NT2/D1 (cell line): ENCODE measurements around the gene MYLK2.

ENCODE experiments used
- YY1 ChIP-seq: IDR thresholded peaks from 2 replicates; pipeline ENCODE4 v1.6.1; 2011; ENCODE audit not compliant: insufficient read length, insufficient read depth
- ZNF274 ChIP-seq: IDR thresholded peaks from 2 replicates; pipeline ENCODE4 v1.6.1; 2011; ENCODE audit warnings: mild to moderate bottlenecking, low read depth, low read length

- no peak for TF ChIP-seq YY1
- no peak for TF ChIP-seq ZNF274
Observed at GRCh38 chr20:31830406-31830981, 11.3 kb downstream of the MYLK2 start.
